ENCODE data around the gene PHEX. TPM values are rescaled to one million over a fixed set of nuclear protein-coding genes. Genes with fewer than 3 reads are reported as not detected.

The PHEX gene
- total and polyA plus RNA-seq, 8 donors = 0.05 to 0.73 (median 0.14) TPM; not detected in 5

DNA sequence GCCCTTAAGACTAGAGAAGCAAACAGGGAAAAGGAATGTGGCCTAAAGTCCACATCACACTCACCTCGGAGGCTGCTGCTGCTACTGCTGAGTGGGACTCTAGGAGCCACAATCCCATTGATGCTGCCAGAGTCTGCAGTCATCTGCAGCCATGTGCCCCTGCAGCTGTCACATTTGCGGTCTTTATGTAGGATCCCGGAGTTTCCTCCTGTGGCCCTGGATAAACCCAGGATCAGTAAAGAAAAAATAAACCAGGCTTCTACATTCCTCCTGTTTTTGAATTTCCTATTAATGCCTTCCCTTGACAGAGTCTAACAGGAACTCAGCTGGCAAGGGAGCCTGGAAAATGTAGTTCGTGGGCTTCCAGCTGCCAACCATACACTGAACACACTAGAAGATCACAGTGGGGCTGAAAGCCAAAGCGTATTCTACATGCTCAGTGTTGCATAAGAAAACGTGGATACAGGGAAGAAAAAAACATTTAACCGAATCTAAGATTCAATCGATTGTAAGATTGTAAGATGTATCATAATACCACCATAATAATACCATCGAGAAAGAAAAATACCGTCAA lies 10.3 kb upstream of the PHEX start:
- no peaks in the 10 kb centered on the region for H3K27me3 ChIP-seq
- no peak for DNase-seq
- no peak overlapping the region for H3K4me3 ChIP-seq
- H3K36me3 ChIP-seq = no peaks in the 10 kb centered on the region
- WGBS, 5 donors = 55 to 80% (median 76%) methylated on average over 8 to 10 of the region's 10 CpGs
- peaks cover 0 to 10% (median 4%) of the 10 kb centered on the region in 4 donors for H3K9me3 ChIP-seq
- TF ChIP-seq EP300 (IDR thresholded peaks at IDR 0.05) = no peak
- no peak for TF ChIP-seq POLR2AphosphoS5 (IDR thresholded peaks at IDR 0.05)
- TF ChIP-seq POLR2A (IDR thresholded peaks at IDR 0.05) = no peak
- TF ChIP-seq, protein P1, sequence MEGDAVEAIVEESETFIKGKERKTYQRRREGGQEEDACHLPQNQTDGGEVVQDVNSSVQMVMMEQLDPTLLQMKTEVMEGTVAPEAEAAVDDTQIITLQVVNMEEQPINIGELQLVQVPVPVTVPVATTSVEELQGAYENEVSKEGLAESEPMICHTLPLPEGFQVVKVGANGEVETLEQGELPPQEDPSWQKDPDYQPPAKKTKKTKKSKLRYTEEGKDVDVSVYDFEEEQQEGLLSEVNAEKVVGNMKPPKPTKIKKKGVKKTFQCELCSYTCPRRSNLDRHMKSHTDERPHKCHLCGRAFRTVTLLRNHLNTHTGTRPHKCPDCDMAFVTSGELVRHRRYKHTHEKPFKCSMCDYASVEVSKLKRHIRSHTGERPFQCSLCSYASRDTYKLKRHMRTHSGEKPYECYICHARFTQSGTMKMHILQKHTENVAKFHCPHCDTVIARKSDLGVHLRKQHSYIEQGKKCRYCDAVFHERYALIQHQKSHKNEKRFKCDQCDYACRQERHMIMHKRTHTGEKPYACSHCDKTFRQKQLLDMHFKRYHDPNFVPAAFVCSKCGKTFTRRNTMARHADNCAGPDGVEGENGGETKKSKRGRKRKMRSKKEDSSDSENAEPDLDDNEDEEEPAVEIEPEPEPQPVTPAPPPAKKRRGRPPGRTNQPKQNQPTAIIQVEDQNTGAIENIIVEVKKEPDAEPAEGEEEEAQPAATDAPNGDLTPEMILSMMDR (IDR thresholded peaks at IDR 0.05) = no peak
- no peaks in the 10 kb centered on the region for H3K4me1 ChIP-seq
- intact Hi-C loops (cut with DNase I; ENCODE audit: low total_unique reads) = no loop called here
- H3K27ac ChIP-seq = no peak overlapping the region

DNA sequence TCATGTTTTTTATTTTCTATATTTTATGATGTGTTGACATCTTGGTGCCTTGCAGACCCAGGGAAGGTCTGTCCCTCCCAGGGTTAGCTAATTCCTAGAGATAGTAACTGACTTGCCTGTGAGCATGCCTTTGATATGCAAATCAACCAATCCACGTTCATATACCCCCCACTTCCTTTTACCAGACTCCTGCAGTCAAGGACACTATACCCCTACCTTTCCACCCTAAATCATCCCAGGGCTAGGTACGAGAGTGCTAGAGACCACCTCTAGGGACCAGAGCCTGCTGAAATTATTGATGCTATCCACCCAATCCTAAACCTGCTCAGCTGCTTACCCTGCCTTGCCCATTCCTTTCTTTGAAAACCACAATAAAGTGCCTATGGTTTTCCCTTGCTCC lies 7.5 kb upstream of the PHEX start:
- 45 to 64% (median 51%) methylated on average over 2 of the region's 2 CpGs for WGBS, 5 donors
- intact Hi-C loops (cut with DNase I; ENCODE audit: low total_unique reads) = no loop called here

DNA sequence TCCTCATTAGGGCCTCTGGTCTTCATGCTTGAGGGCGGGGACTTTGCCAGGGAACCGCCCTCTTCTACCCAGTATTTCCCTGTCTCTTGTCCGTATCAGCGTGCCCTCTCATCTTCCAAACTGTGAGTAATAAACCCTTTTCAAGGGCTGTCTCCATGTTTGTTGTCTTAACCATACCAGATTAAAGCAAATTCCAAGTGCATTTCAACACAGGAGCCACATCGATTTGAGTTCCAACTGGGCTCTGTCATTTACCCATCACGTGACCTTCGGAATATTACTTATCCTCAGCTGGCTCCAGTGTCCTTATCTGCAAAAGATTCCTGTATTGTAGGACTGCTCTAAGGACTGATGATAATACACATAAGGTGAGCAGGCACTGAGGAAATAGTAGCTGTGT lies 6.4 kb upstream of the PHEX start:
- TF ChIP-seq EP300 (IDR thresholded peaks at IDR 0.05) (no peak), POLR2A (IDR thresholded peaks at IDR 0.05) (no peak), POLR2AphosphoS5 (IDR thresholded peaks at IDR 0.05) (no peak)
- TF ChIP-seq, protein P1 (IDR thresholded peaks at IDR 0.05) = no peak
- 74 to 90% (median 79%) methylated on average over 7 of the region's 7 CpGs for WGBS, 5 donors
- H3K4me3 ChIP-seq = no peak overlapping the region
- no peaks in the 10 kb centered on the region for H3K4me1 ChIP-seq
- DNase-seq = no peak
- H3K27me3 ChIP-seq = no peaks in the 10 kb centered on the region
- no peaks in the 10 kb centered on the region for H3K36me3 ChIP-seq
- peaks cover 0 to 11% (median 5%) of the 10 kb centered on the region in 4 donors for H3K9me3 ChIP-seq
- no peak overlapping the region for H3K27ac ChIP-seq
- intact Hi-C loops (cut with DNase I; ENCODE audit: low total_unique reads) = no loop called here

More for the DNA sequence above, 7.5 kb upstream of the PHEX start:
- Histone ChIP-seq H3K9me3 (peaks cover 0 to 10% (median 4%) of the 10 kb centered on the region in 4 donors), H3K36me3 (no peaks in the 10 kb centered on the region), H3K27ac (no peak overlapping the region), H3K27me3 (no peaks in the 10 kb centered on the region), H3K4me3 (no peak overlapping the region), H3K4me1 (no peaks in the 10 kb centered on the region)
- TF ChIP-seq, protein P1 (IDR thresholded peaks at IDR 0.05) = no peak
- TF ChIP-seq POLR2A (IDR thresholded peaks at IDR 0.05) (no peak), EP300 (IDR thresholded peaks at IDR 0.05) (no peak), POLR2AphosphoS5 (IDR thresholded peaks at IDR 0.05) (no peak)
- DNase-seq = no peak

DNA sequence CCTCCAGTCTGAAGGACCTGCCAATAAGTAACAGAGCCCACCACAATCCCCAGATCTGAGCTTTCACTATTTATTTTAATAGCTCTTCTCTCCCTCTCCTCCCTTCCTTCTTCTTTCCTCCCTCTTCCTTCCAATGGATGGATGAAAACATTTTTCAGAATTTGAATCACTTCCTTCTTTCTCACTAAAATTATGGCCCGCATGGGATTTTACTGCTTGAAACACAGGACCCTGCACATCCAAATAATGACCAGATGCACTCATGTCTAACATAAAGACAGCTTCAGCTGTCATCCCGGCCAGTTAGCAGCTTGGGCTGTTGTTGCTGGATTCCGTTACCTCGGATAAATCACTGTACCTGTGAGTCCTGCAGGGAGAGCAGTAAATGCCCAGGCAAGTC lies 5.4 kb upstream of the PHEX start:
- no peaks in the 10 kb centered on the region for H3K27me3 ChIP-seq
- no peak overlapping the region for H3K27ac ChIP-seq
- no peaks in the 10 kb centered on the region for H3K36me3 ChIP-seq
- no peak overlapping the region for H3K4me3 ChIP-seq
- H3K9me3 ChIP-seq = peaks cover 0 to 5% (median under 1%) of the 10 kb centered on the region in 4 donors
- H3K4me1 ChIP-seq = no peaks in the 10 kb centered on the region
- 67 to 86% (median 79%) methylated on average over 1 to 4 of the region's 4 CpGs for WGBS, 5 donors
- intact Hi-C loops (cut with DNase I; ENCODE audit: low total_unique reads) = no loop called here
- DNase-seq = no peak
- TF ChIP-seq POLR2A (IDR thresholded peaks at IDR 0.05) (no peak), EP300 (IDR thresholded peaks at IDR 0.05) (no peak)

DNA sequence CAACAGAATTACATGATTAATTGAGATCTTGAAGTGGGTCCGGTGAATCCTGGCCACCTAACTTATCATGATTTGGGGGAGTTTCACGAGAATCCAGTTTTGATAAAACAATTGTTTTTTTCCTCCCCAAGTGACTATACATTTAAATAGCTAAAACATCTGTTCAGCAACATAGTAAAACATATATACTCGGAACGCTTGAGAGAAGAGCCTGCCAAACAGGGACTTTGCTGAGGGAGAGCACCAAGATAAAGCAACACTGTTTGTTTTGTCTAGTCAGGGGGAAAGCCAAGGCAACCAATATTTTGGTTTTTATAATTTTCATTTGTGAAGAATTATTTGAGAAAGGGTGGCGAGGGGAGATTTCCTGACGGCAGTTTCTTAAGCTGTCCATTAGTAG lies 381 bp downstream of the PHEX start:
- Histone ChIP-seq H3K9me3 (peaks cover 0 to 3% (median 0%) of the 10 kb centered on the region in 4 donors), H3K27ac (no peak overlapping the region), H3K4me1 (no peaks in the 10 kb centered on the region), H3K36me3 (no peaks in the 10 kb centered on the region), H3K27me3 (no peaks in the 10 kb centered on the region), H3K4me3 (no peak overlapping the region)
- WGBS, 5 donors = 66 to 73% (median 68%) methylated on average over 6 of the region's 6 CpGs
- TF ChIP-seq EP300 (IDR thresholded peaks at IDR 0.05) = no peak
- no peak for TF ChIP-seq POLR2AphosphoS5 (IDR thresholded peaks at IDR 0.05)
- TF ChIP-seq, protein P1 (IDR thresholded peaks at IDR 0.05) = no peak
- no peak for TF ChIP-seq POLR2A (IDR thresholded peaks at IDR 0.05)
- intact Hi-C loops (cut with DNase I; ENCODE audit: low total_unique reads) = no loop called here
- DNase-seq = no peak

Measured in stomach (tissue), 9 donors.